Cardiac septum (tissue), 1 donor: Measurements from ENCODE around the gene FAM83F. TPM values are rescaled to one million over a fixed set of nuclear protein-coding genes. Genes with fewer than 3 reads are reported as not detected.

Source experiments
- DNase-seq: peaks from one replicate; pipeline ENCODE4 v3.0.0-alpha.2; 2020; ENCODE audit warnings: low spot score
- intact Hi-C: fragments of 100-400 bp; cut with DNase I; formaldehyde crosslinking; loops from one replicate; pipeline ENCODE4 v1.14.0; 2022
- total RNA-seq: library from RNA; stranded (reverse); fragmentation: NEBNext Ultra II Directional; extraction: Animal tissue kit (Norgen Biotek cat#: 25700); gene quantifications from one replicate; pipeline ENCODE4 v1.2.1, GENCODE V29; 2021
- donor health status: DM: no; HTN: no; CAD: no.

The FAM83F gene
- total RNA-seq, 1 donor from 2014 or later: 2.3 TPM

DNA sequence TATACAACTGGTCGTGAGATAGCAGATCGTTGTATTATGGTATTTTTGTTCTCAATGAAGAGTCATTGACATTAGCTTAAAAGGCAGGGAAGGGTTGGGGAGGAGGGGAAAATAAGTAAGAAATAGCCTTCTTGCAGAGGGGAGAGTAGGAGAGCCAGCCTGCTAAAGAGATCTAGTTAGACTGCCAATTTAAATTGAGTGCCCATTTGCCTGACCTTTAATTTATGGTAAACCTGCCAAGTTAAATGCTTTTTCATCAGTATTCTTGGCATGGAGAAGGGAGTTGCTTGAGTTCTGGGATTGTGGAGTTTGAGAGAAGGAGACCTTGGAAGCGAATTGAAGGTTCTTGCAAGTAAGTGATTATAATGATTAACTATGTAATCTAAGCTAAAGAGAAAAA is 89.0 kb downstream of the FAM83F start:
- intact Hi-C loops: no loop called here
- DNase-seq: no peak

DNA sequence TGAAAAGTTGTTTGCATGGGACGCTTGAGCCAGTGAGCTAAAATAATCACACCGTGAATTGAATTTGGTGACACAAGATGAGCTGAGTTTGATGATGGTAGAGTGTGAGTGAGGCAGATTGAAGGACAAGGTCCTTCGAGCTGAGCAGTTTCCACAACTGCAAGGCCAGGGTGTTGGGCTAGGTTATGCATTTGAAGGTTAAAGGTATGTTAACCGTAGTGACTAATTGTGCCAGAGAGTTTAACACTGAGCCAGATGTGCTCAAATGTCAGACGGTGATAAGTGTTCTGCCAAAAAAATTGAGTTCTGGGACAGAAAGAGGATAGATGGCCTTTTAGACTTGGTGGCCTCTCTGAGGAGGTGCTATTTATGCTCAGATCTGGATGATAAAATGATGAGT is 89.5 kb downstream of the FAM83F start:
- intact Hi-C loops: no loop called here
- DNase-seq: no peak

DNA sequence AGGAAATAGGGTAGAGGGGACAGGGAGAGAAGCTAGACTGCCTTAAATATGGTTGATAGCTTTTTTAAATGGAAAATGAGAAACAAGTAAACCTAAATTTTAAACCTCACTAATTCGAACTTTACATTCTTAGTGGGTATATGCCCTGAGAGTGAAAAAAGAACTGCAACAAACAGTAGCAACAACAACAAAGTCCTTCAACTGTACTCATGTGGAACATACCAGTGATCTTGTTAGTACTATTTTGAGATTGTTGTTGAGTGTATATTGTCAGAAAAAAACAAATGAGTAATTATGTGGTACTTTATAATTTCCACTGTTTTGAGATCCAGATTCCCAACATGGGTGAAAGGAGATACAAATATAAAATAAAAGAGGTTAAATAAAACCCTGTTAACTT is 94.1 kb downstream of the FAM83F start:
- intact Hi-C loops: no loop called here
- no peak for DNase-seq

Other genes starting within 250 kb of the FAM83F start
- not detected for gene ENTHD1, start 101.2 kb upstream of the FAM83F start, total RNA-seq
- gene GRAP2, start 93.9 kb upstream of the FAM83F start, total RNA-seq: 1.2 TPM
- not detected for gene TMA7B, start 34.6 kb upstream of the FAM83F start, total RNA-seq
- gene TNRC6B, start 183.0 kb downstream of the FAM83F start, total RNA-seq: 40.2 TPM